HG03280 (cell line): ENCODE measurements around the gene DYTN.

Source experiments
- ATAC-seq: cut with Tn5 transposase; IDR thresholded peaks from one replicate; pipeline ENCODE4 v1.9.1; 2021; ENCODE audit warnings: mild to moderate bottlenecking, moderate library complexity; ENCODE audit not compliant: unreplicated experiment

The DYTN gene

GRCh38 chr2:206616151-206616550 lies 102.0 kb downstream of the DYTN start:
- ATAC-seq, result no peak

- ATAC-seq, result no peak
Measured at GRCh38 chr2:206615417-206616089, 102.6 kb downstream of the DYTN start.

GRCh38 chr2:206614811-206615210 lies 103.4 kb downstream of the DYTN start:
- no peak for ATAC-seq

GRCh38 chr2:206611736-206612135 lies 106.5 kb downstream of the DYTN start:
- no peak for ATAC-seq

GRCh38 chr2:206611191-206611590 lies 107.0 kb downstream of the DYTN start:
- ATAC-seq, result no peak

- no peak for ATAC-seq
Measured at GRCh38 chr2:206610451-206610850, 107.7 kb downstream of the DYTN start.

- ATAC-seq, result no peak
Measured at GRCh38 chr2:206603243-206603642, 115.0 kb downstream of the DYTN start.
